Uterus (tissue), 4 donors: ENCODE data around the gene R3HDM2. TPM values are rescaled to one million over a fixed set of nuclear protein-coding genes. Genes with fewer than 3 reads are reported as not detected.

Source experiments
- DNase-seq, 2 donors: peaks; one replicate each; pipeline ENCODE4 v3.0.0-alpha.2; 2019 to 2020
- H3K27ac ChIP-seq, 2 donors: fragments of 200-600 bp; sonication (generic); 1 replicate in 1 of 2; 2 replicates in 1 of 2; pipeline ENCODE4 v1.5.1; 2016 to 2018
- H3K27me3 ChIP-seq, 2 donors: fragments of 200-600 bp; sonication (generic); one replicate each; pipeline ENCODE4 v1.5.1; 2018 to 2019; ENCODE audit warnings: control low read depth in 1 of 2
- H3K36me3 ChIP-seq, 2 donors: fragments of 200-600 bp; sonication (generic); one replicate each; pipeline ENCODE4 v1.5.1; 2019; ENCODE audit warnings: control low read depth in 1 of 2
- H3K4me1 ChIP-seq, 2 donors: fragments of 200-600 bp; sonication (generic); one replicate each; pipeline ENCODE4 v1.5.1; 2018 to 2019; ENCODE audit warnings: control low read depth in 1 of 2
- H3K4me3 ChIP-seq, 2 donors: fragments of 200-600 bp; sonication (generic); 1 replicate in 1 of 2; 2 replicates in 1 of 2; pipeline ENCODE4 v1.5.1; 2018 to 2019; ENCODE audit warnings: mild to moderate bottlenecking in 1 of 2
- H3K9me3 ChIP-seq, 2 donors: fragments of 200-600 bp; sonication (generic); one replicate each; pipeline ENCODE4 v1.5.1; 2019; ENCODE audit warnings: control low read depth in 1 of 2
- POLR2A ChIP-seq, 2 donors: fragments of 450-650 bp; IDR thresholded peaks; one replicate each; pipeline ENCODE4 v1.6.1; 2016; ENCODE audit warnings: antibody characterized with exemption in 2 of 2, mild to moderate bottlenecking in 1 of 2, moderate library complexity in 1 of 2
- intact Hi-C: fragments of 100-400 bp; cut with DNase I; formaldehyde crosslinking; loops from one replicate; pipeline ENCODE4 v1.15.1; 2023; ENCODE audit warnings: low total_unique reads
- total RNA-seq, 4 donors: library from RNA; depleted of rRNA in 3 of 4; stranded (reverse); fragments of >200 nt in 3 of 4; gene quantifications; one replicate each; pipeline versions ENCODE4 v1.1.0 to v1.2.4, GENCODE V29; 2014 to 2023
- TF ChIP-seq, protein P1 (sequence below), 4 experiments: fragments of 200-600 bp in 2 of 4; fragments of 450-650 bp in 2 of 4; sonication (generic) in 2 of 4; IDR thresholded peaks; one replicate each; pipeline ENCODE4 v1.5.1; 2016 to 2019; ENCODE audit warnings: antibody characterized with exemption in 4 of 4, mild to moderate bottlenecking in 2 of 4, moderate library complexity in 1 of 4
- donor health status: DM: yes; HTN: yes; CAD: no.

R3HDM2 gene
- total RNA-seq, 4 donors from 2014 or later, result 9.4 to 89.0 (median 34.2) TPM

DNA sequence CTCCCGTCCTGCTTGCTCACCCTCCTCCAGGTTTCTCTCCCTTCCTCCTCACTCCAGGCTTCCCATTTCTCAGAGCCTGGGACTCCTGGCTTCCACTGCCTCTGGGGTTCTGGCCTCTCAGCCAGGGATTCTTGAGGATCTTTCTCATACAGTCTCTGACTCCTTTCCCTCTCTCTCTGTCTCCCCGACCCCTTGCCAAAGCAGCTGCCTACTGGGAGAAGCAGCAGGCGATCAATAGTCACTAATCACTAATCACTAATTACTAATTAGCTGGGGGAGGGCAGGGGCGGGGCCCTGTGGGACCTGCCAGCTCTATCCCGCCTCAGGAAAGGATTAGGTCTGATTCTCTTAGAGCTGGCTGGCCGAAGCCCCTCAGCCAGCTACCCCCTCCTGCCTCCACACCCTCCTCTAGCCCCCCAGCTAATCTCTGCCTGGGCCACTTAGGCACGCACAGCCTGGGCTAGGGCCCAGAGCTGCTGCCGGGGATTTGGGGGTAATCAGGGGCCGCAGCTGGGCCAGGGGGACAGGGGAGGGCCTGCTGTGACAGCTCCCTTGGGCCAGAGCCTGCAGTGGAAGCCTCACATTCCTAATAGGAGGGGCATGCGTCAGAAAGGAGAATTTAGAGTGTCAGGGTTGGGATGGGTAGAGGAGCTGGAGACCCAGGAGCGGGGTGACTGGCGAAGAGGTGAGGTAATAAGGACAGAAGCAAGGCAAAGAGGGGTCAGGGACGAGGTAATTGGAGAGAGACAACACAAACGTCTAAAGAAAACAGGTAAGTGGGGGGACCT is 211.4 kb downstream of the R3HDM2 start:
- peaks cover 25 to 56% of the 10 kb centered on the region in 2 donors for H3K27me3 ChIP-seq
- H3K9me3 ChIP-seq, result no peaks in the 10 kb centered on the region
- no peak overlapping the region for H3K4me3 ChIP-seq
- no peak for DNase-seq
- H3K27ac ChIP-seq, result no peak overlapping the region
- no peak for TF ChIP-seq POLR2A (IDR thresholded peaks at IDR 0.05)
- TF ChIP-seq, protein P1, sequence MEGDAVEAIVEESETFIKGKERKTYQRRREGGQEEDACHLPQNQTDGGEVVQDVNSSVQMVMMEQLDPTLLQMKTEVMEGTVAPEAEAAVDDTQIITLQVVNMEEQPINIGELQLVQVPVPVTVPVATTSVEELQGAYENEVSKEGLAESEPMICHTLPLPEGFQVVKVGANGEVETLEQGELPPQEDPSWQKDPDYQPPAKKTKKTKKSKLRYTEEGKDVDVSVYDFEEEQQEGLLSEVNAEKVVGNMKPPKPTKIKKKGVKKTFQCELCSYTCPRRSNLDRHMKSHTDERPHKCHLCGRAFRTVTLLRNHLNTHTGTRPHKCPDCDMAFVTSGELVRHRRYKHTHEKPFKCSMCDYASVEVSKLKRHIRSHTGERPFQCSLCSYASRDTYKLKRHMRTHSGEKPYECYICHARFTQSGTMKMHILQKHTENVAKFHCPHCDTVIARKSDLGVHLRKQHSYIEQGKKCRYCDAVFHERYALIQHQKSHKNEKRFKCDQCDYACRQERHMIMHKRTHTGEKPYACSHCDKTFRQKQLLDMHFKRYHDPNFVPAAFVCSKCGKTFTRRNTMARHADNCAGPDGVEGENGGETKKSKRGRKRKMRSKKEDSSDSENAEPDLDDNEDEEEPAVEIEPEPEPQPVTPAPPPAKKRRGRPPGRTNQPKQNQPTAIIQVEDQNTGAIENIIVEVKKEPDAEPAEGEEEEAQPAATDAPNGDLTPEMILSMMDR (IDR thresholded peaks at IDR 0.05), result no peak
- intact Hi-C loops, result no loop called here
- peaks cover 3 to 18% of the 10 kb centered on the region in 2 donors for H3K4me1 ChIP-seq
- H3K36me3 ChIP-seq, result no peaks in the 10 kb centered on the region

GRCh38 chr12:57218030-57218853 is 212.6 kb downstream of the R3HDM2 start:
- Histone ChIP-seq H3K36me3 (no peaks in the 10 kb centered on the region), H3K9me3 (no peaks in the 10 kb centered on the region), H3K4me3 (no peak overlapping the region), H3K4me1 (peaks cover 3 to 22% of the 10 kb centered on the region in 2 donors), H3K27me3 (peaks cover 25 to 56% of the 10 kb centered on the region in 2 donors), H3K27ac (no peak overlapping the region)
- intact Hi-C loops, result no loop called here
- TF ChIP-seq POLR2A (IDR thresholded peaks at IDR 0.05), result no peak
- TF ChIP-seq, protein P1 (IDR thresholded peaks at IDR 0.05), result no peak
- DNase-seq, result no peak

DNA sequence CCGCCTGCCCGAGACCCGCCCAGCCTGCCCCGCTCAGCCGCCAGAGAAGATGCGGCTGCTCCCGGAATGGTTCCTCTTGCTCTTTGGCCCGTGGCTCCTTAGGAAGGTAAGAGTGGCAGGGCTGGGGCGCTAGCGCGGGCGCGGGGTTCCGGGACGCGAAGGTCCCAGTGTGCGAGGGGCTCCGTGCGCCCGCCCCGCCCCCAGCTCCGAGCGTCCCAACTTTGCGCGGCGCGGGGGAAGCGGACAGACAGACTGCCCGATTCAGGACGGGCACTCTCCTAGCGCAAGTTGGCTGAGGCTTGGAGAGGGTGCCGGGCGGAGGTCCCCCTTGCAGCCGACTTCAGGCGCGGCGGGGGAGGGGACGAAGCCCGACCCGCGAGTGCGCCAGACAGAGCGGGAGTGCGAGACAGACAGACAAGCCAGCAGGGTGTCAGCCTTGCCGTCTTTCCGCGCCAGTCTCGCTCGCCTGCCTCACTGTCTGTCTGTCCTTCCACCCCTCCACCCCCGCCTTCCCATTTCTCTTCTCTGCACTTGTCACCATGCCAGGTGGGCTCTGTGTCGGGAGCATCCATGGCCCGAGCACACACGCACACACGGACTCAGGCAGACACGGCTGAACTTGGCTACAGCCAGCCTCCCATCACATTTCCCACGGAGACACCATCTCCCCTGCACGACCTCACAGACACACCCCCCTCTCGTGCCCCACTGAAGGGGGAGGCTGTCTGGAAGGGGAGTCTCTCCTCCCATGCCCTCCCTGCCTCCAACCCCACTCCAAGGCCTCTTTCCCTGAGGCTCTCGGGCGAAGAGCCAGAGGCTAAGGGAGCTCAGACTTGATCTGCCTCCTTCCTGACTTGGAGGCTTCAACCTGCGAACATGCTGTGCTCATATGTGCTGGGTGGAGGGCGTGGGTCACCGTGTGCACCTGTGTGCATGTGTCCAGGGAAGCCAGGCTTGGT is 213.6 kb downstream of the R3HDM2 start:
- H3K4me3 ChIP-seq, result peak overlapping the region; percentile 14 to 26
- H3K36me3 ChIP-seq, result no peaks in the 10 kb centered on the region
- intact Hi-C loops, result no loop called here
- DNase-seq, result no peak
- peaks cover 3 to 22% of the 10 kb centered on the region in 2 donors for H3K4me1 ChIP-seq
- no peaks in the 10 kb centered on the region for H3K9me3 ChIP-seq
- TF ChIP-seq POLR2A (IDR thresholded peaks at IDR 0.05), result no peak
- H3K27ac ChIP-seq, result no peak overlapping the region
- H3K27me3 ChIP-seq, result peaks cover 25 to 56% of the 10 kb centered on the region in 2 donors

DNA sequence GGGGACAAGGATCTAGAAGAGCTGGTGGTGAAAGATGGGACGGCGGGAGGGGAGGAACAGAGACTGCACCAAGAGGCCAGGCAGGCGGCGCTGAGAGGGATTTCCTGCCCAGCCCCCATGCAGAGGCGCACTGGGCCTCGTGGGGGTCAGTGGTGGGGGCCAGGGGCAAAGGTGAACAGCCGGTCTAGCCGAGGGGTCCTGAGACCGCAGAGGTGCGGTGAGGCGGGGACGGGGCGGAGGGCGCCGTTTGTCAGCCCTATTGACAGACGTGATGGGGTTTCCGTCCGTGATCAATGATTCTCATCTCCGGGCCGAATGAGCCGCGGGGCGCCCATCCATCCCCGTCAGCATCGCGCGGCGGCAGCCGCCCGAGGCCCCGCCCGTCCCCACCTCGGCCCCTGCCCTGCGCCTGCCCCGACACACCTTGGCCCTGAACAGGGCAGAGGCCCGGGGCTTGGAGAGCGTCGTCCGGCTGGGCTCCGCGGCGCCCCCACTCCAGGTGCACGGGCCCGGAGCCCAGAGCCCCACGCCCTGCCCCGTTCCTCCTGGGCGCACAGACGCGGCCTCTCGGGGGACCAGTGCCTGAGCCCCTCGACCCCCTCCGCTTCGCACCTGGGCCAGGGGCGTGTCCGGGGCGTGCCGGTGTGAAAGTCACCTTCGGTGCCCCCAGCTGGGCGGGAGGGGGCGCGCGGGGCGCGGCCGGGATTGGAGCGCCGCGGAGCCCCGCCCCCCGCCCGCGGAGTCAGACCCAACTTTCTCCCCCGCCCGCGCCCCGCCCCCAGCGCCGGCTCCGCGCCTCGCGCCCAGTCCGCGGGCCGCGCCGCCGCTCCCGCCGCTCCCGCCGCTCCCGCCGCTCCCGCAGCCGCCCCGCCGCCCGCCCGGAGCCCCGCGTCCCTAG is 214.6 kb downstream of the R3HDM2 start, which contains the start of gene NXPH4:
TSS of gene NXPH4 (plus strand) at position 781 of the 898 bp plus-strand sequence. CDS start 176 bp downstream, outside the sequence.
- H3K9me3 ChIP-seq, result no peaks in the 10 kb centered on the region
- H3K27me3 ChIP-seq, result peaks cover 25 to 52% of the 10 kb centered on the region in 2 donors
- no peak within 1 kb of the TSS for H3K27ac ChIP-seq
- DNase-seq, result peak in 1 of 2 donors; percentile 47
- no peaks in the 10 kb centered on the region for H3K36me3 ChIP-seq
- peak within 1 kb of the TSS; percentile 14 to 26 for H3K4me3 ChIP-seq
- TF ChIP-seq, protein P1 (IDR thresholded peaks at IDR 0.05), result no peak
- no peak for TF ChIP-seq POLR2A (IDR thresholded peaks at IDR 0.05)
- intact Hi-C loops, result no loop called here
- peaks cover 3 to 22% of the 10 kb centered on the region in 2 donors for H3K4me1 ChIP-seq
